Urinary bladder (tissue), 4 donors: ENCODE data around the gene CLVS2. TPM values are rescaled to one million over a fixed set of nuclear protein-coding genes. Genes with fewer than 3 reads are reported as not detected.

Experiments
- DNase-seq: peaks from one replicate; pipeline ENCODE4 v3.0.0-alpha.2; 2015; ENCODE audit errors: extremely low spot score
- H3K27ac ChIP-seq: one replicate; pipeline ENCODE4 v1.5.1; 2013; ENCODE audit warnings: low read depth, mild to moderate bottlenecking, moderate library complexity
- H3K36me3 ChIP-seq: one replicate; pipeline ENCODE4 v1.6.1; 2013; ENCODE audit warnings: mild to moderate bottlenecking, moderate library complexity; ENCODE audit not compliant: insufficient read depth
- H3K4me1 ChIP-seq: one replicate; pipeline ENCODE4 v1.6.1; 2013; ENCODE audit warnings: mild to moderate bottlenecking, moderate library complexity; ENCODE audit not compliant: insufficient read depth
- H3K4me3 ChIP-seq: one replicate; pipeline ENCODE4 v1.5.1; 2013; ENCODE audit warnings: low read depth, low read length
- WGBS: extraction: QIAGEN DNeasy Blood & Tissue Kit; methylation state at CpG from one replicate; pipeline ENCODE4 v1.1.7; 2013; 5-methylcytosine and 5-hydroxymethylcytosine counted together
- polyA plus RNA-seq: library from polyadenylated mRNA; stranded (reverse); fragments of 200-250 nt; gene quantifications from one replicate; pipeline ENCODE4 v1.2.3, GENCODE V29; 2013
- total RNA-seq: library from RNA; depleted of rRNA; stranded (reverse); fragments of >200 nt; gene quantifications from one replicate; pipeline ENCODE4 v1.2.3, GENCODE V29; 2014
- donor health status: healthy with polysubstance abuse.
- donor health status: healthy.

Gene CLVS2
- total and polyA plus RNA-seq, 2 donors, result 0.10 to 2.1 TPM

DNA sequence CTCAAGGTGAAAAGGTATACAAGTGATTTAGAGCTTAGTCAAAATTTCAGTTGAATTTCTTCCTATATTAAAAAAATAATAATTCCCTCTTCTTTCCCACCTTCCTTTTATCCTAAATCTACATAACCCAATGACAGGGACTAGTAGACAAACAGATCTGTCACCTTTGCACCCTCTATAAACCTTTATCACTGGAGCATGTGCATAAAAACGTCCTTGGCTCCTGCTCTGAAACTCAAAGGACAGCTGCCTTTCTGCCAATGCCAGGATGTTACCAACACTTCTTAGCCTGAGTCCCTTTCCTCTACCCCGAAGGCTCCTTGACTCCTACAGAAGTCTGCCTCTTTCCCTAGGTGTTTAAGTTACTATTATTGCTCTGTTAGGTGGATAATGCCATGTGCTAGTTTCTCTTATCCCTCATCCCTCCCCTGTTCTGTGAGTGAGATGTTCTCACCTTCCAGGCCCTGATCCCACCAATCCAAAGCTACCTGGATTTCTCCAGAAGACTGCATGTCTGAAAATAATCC lies 4.3 kb downstream of the CLVS2 start:
- H3K27ac ChIP-seq, result no peak overlapping the region
- DNase-seq, result no peak
- no peaks in the 10 kb centered on the region for H3K36me3 ChIP-seq
- H3K4me1 ChIP-seq, result no peaks in the 10 kb centered on the region
- no peak overlapping the region for H3K4me3 ChIP-seq
- WGBS, result 39% methylated on average over 2 of the region's 2 CpGs

DNA sequence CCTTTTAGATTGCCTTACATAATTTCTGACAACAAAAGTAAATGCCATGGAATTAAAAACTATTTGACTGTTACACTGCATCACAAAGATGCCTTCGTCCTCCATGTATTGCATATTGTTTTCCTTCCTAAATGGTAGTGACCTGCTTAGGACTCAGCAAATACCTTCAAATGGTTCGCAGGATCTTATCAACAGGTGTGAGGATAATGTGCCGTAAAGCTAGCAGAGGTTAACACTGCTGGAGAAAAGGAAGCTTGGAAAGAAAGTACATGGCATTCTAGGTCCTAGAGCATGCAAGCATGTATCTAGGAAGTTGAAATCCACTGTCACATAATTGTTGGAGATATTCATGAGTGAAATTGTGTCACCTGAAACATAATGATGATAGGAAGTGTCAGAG lies 5.5 kb downstream of the CLVS2 start:
- DNase-seq, result no peak
- 68% methylated on average over 3 of the region's 3 CpGs for whole genome bisulfite sequencing
- H3K4me1 ChIP-seq, result no peaks in the 10 kb centered on the region
- H3K4me3 ChIP-seq, result no peak overlapping the region
- H3K27ac ChIP-seq, result no peak overlapping the region
- no peaks in the 10 kb centered on the region for H3K36me3 ChIP-seq

DNA sequence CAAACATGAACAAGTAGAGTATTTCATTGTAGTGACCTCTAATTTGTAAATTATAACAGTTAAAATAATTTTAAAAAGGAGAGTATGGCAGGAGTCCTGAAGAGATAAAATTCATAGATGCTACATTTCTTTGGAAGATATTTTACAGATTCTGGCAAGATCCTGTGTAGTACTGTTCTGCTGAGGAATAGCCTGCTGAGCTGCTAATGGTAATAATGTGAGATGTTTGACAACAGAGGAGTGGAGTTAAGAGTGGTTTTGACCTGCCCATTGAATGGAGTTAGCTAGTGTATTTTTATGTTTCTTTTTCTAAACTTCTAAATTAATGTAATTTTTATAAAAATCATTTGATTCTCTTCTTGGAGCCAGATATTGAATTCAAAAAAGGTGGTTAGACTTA lies 11.8 kb downstream of the CLVS2 start:
- no peak overlapping the region for H3K27ac ChIP-seq
- no peaks in the 10 kb centered on the region for H3K4me1 ChIP-seq
- no peak overlapping the region for H3K4me3 ChIP-seq
- no peak for DNase-seq
- H3K36me3 ChIP-seq, result no peaks in the 10 kb centered on the region

DNA sequence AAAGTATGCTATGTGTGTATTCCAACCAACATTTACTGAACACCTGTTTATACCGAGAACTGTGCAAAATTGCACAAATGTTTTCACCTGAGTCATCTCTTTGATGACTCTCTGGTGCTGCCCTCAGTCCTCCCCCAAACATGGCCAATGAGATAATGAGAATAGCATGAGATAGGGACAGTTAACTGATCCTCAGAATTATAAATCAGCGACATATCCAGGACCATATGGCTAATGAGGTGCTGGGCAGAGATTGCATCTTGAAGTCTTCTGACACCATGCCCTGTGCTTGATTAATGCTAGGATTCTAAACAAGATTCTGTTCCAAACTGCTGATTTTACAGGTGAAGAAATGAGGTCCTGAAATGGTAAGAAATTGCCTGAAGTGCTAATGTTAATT lies 13.0 kb downstream of the CLVS2 start:
- no peaks in the 10 kb centered on the region for H3K4me1 ChIP-seq
- H3K4me3 ChIP-seq, result no peak overlapping the region
- WGBS, result 77% methylated on average over 2 of the region's 2 CpGs
- no peak for DNase-seq
- no peaks in the 10 kb centered on the region for H3K36me3 ChIP-seq
- H3K27ac ChIP-seq, result no peak overlapping the region

DNA sequence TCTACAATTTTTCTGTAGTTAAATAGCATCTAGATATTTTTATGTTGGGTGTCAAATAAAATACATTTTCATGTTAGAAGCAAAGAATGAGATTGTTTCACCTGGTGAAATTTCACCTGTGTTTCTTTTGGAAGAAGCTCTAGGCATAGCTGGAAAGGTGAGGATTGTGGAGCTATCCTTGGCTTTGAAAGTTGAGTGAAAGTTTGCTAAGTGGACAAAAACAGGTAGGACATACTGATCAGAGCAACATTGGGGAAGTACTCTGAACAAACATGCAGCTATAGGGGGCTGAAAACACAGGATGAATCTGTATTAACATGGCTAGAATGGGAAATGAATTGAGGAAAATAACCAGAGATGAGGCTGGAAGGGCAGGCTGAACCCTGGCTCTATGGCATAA lies 18.8 kb downstream of the CLVS2 start:
- H3K27ac ChIP-seq, result no peak overlapping the region
- H3K36me3 ChIP-seq, result no peaks in the 10 kb centered on the region
- DNase-seq, result no peak
- H3K4me3 ChIP-seq, result no peak overlapping the region
- no peaks in the 10 kb centered on the region for H3K4me1 ChIP-seq

DNA sequence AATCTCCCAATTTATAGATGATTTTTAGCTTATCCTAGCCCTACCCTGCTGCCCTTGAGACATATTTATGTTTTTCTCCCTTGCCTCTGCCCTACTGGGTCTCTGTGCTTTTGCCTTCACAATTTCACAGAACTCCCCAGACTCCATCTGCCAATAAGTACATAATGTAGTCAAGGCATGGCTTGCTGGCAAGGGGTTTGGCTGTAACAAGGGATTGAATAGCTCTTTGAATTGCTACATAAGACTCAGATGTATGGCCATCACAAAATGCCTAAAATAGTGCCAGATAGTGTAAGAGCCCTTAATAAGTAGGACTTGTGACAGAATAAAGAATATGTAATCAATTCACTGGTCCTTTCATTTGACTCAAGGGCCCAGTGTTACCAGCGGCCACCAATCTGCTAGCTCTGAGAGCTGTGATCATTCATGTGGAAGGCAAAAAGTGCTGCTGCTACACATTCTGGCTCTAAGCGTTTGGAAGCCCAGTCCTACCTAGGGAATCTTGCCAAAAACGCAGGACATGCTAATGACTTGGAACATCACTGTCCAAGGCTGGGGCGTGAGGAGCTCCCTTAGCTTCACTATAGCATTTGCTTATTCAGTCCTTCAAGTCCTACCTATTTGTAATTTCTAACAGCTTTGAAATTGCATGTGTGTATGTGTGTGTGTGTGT lies 20.5 kb downstream of the CLVS2 start:
- WGBS, result 61% methylated on average over 4 of the region's 4 CpGs
- no peak for DNase-seq
- no peaks in the 10 kb centered on the region for H3K36me3 ChIP-seq
- no peak overlapping the region for H3K27ac ChIP-seq
- no peaks in the 10 kb centered on the region for H3K4me1 ChIP-seq
- H3K4me3 ChIP-seq, result no peak overlapping the region

DNA sequence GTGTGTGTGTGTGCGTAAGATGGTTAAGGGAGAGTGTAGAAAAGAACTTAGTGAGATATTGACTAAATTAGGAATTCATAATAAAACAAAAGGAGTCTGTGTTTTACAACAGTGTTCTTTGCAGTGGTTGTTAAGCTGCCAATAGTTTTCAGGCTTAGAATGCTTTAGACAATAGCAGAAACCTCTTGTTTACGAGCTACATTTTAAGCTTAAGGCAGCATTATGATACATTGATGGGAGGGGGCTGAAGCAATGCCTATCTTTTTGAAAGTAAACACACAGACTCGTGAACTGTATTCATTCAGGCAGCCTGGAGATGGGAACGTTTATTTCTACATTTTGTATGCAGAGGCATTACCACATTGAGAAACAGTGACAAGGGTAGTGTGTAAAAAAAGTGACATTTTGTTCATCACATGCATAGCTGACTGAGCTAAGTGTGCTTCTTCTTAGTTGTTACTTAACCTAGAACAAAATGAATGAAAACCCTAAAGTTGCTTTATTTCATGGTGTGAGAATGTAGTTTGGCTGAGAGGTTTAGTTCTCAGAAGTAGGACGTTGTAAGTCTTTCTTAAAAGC lies 21.2 kb downstream of the CLVS2 start:
- no peaks in the 10 kb centered on the region for H3K36me3 ChIP-seq
- H3K27ac ChIP-seq, result no peak overlapping the region
- no peak overlapping the region for H3K4me3 ChIP-seq
- H3K4me1 ChIP-seq, result no peaks in the 10 kb centered on the region
- DNase-seq, result no peak
- WGBS, result 47% methylated on average over 5 of the region's 5 CpGs

DNA sequence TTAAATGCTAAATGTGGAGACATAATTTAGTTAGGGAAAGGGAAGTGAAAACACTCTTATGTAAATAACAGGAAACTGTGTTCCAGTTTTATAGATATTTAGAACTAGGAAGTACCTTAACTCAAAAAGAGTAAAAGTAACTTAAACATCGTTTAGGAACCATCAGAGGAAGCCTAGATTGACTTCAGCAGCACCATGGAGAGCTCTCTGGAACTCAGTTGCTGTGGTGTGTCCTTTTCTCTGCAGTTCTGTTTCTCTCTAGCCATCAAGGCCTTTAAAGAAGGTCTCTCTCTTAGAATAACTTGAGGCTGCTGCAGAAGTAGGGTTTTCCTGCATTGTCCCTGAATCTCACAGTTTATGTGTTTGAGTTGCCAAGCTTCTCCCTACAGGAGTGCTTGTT lies 26.9 kb downstream of the CLVS2 start:
- no peak for DNase-seq
- no peaks in the 10 kb centered on the region for H3K4me1 ChIP-seq
- no peak overlapping the region for H3K4me3 ChIP-seq
- WGBS, result 0% methylated on average over 1 of the region's 1 CpG
- H3K36me3 ChIP-seq, result no peaks in the 10 kb centered on the region
- no peak overlapping the region for H3K27ac ChIP-seq

DNA sequence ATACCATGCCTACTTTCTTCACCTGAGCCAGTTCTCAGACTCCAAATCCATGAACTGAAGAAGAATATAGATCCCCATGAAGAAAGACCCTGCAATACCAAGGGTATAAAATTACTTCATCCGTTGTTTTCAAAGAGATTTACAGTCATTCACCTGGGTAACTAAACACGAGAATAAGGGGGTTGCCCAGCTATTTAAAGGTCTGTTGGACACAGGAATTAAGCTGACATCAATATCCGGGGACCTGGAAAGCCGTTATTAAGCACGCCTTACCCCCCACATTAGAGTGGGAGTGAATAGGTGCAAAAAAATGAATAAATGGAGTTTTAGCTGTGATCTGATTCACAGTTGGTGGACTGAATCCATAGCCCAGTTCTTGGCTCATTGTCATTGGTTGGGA lies 28.9 kb downstream of the CLVS2 start:
- no peaks in the 10 kb centered on the region for H3K4me1 ChIP-seq
- H3K36me3 ChIP-seq, result no peaks in the 10 kb centered on the region
- no peak for DNase-seq
- 75% methylated on average over 5 of the region's 5 CpGs for WGBS
- H3K4me3 ChIP-seq, result no peak overlapping the region
- H3K27ac ChIP-seq, result no peak overlapping the region

DNA sequence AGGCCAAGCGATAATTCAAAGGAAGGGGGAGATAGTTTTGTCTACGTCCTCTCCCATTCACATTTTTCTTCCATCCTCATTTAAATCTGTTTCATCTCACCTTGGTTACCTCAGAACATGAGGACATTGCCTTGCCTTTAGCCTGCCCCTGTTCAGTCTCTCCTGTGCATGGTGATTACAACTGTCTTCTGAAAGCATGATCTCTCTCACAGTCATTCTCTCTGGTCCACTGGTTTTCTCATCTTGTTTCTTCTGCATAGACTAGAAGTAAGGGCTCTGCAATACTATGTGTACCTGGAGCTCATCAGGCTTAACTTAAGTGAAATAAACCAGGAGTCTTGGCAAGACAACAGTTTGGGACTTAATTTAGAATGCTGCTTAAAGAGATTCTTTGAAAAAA lies 31.4 kb downstream of the CLVS2 start:
- Histone ChIP-seq H3K4me3 (no peak overlapping the region), H3K36me3 (no peaks in the 10 kb centered on the region), H3K4me1 (no peaks in the 10 kb centered on the region), H3K27ac (no peak overlapping the region)
- WGBS, result 80% methylated on average over 2 of the region's 2 CpGs
- DNase-seq, result no peak

DNA sequence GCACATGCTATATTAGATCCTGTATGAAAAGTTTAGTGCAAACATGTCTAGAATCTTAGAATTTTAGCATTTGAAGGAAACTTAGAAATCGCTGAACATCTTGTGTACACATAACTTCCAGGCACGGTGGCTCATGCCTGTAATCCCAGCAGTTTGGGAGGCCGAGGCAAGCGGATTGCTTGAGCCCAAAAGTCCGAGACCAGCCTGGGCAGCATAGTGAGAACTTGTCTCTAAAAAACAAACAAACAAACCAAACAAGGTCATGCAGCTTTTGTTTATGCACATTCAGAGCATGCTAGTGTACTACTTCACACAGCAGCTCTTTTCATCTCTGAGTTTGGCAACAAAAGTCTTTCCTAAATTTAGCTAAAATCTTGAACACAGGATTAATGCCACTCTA lies 32.2 kb downstream of the CLVS2 start:
- H3K4me1 ChIP-seq, result no peaks in the 10 kb centered on the region
- no peak for DNase-seq
- no peak overlapping the region for H3K27ac ChIP-seq
- WGBS, result 60% methylated on average over 5 of the region's 5 CpGs
- no peaks in the 10 kb centered on the region for H3K36me3 ChIP-seq
- no peak overlapping the region for H3K4me3 ChIP-seq

DNA sequence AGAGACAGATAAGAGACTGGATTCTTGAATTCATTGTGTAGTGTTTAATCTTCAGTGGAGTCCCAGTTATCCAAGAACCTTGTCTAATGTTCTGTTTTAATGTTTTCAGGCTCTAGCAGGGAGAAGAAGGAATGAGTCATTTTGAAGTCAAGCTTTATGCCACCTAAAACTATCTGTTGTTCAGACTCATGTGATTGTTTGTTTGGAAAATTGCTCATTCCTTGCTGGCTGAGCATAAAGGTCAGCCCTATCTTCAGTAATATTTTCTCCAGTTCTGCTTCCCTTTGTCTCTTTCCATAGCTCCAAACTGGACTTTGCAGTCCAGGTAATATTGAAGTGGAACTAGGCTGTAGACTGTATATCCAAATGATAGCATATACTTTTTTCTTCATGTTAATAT lies 34.2 kb downstream of the CLVS2 start:
- DNase-seq, result no peak
- Histone ChIP-seq H3K4me3 (no peak overlapping the region), H3K4me1 (no peaks in the 10 kb centered on the region), H3K27ac (no peak overlapping the region), H3K36me3 (no peaks in the 10 kb centered on the region)

DNA sequence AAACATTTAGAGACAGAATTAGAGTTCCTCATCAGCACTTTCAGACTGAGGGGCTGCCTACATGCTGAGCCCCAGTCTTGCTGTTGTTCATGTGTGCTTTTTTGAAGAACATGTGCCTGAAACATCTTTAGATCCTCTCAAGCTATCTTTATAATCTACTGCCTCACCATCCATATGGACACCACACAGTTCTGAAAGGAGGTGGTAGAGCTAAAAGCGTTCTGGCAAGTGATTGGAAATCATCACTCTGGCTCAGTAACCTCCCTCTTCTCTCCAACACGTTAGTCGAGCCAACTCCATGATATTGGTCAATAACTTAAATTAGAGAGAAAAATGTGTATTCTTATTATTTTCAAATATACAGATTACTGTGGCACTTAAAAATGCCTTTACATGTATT lies 40.6 kb downstream of the CLVS2 start:
- Histone ChIP-seq H3K4me1 (no peaks in the 10 kb centered on the region), H3K36me3 (no peaks in the 10 kb centered on the region), H3K27ac (no peak overlapping the region), H3K4me3 (no peak overlapping the region)
- 80% methylated on average over 3 of the region's 3 CpGs for WGBS
- no peak for DNase-seq

DNA sequence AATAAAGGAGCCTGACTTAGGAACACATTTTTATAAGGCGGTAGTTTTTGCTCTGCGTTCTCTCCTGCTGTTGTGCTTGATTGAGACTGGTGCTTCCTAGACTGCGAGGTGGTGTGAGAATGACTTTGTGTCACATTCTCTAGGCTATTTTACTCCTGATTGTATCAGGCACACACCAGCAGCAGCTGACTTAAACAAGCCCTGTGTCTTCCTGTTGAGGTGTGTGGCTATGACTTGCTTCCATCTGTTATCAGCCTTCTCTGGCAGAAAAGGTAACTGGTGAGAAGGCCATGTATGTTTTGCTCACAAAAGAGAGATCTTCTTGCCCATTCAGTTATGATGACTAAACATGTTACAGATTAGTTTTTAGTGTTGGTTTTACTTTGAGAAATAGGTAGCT lies 43.4 kb downstream of the CLVS2 start:
- 77% methylated on average over 3 of the region's 3 CpGs for WGBS
- no peak overlapping the region for H3K27ac ChIP-seq
- no peak for DNase-seq
- H3K4me3 ChIP-seq, result no peak overlapping the region
- H3K4me1 ChIP-seq, result no peaks in the 10 kb centered on the region
- H3K36me3 ChIP-seq, result no peaks in the 10 kb centered on the region

DNA sequence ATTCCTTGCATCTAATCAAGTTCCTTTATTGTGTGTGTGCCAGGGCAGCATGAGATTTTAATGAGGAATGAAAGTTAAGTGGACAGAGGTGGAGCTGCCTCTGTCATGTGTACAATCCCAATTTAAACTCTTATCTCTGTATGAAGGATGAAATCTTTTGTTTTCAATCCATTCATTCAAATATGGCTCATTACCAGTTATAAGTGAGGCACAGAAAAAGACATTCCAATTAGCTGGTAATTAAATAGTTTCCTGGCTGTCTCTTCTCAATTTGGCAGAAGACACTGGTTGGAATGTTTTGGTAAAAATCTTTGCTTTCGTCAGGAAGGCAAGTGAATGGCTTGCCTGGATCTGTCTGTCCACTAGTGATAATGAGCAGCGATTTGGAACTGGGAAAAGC lies 46.4 kb downstream of the CLVS2 start:
- Histone ChIP-seq H3K27ac (no peak overlapping the region), H3K36me3 (no peaks in the 10 kb centered on the region), H3K4me3 (no peak overlapping the region), H3K4me1 (no peaks in the 10 kb centered on the region)
- no peak for DNase-seq
- 60% methylated on average over 2 of the region's 2 CpGs for WGBS
